Middle frontal gyrus (tissue), 1 donor: ENCODE data around the gene RPS6KA2.

Source experiments
- DNase-seq: peaks from one replicate; pipeline ENCODE4 v3.0.0-alpha.2; 2015; ENCODE audit warnings: low spot score; ENCODE audit errors: extremely low spot score

Gene RPS6KA2

DNA sequence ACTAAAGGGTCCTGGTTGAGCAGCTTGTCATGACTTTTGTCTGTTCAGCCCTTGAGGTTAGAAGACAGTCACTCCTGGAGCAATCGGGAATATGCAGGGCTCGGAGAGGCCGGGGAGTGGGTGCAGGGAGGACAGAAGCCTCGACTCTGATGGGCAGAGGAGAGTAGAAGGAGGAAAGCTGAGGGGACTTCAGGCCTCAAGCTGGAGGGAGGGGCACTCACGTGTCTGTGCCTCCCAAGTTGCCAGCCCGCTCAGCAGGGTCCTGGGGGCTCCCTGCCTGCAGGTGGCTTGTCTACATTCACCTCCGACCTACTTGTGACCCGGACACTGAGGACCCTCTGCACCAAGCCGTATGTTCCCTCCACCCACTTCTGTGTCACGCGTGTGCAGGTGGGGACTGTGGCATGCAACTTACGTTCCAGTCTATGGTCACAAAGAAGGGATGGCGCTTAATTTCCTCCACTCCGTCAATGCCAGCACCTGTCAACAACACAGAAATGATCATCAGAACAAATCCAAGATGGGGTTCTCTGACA is 157.6 kb downstream of the RPS6KA2 start:
- DNase-seq: no peak

DNA sequence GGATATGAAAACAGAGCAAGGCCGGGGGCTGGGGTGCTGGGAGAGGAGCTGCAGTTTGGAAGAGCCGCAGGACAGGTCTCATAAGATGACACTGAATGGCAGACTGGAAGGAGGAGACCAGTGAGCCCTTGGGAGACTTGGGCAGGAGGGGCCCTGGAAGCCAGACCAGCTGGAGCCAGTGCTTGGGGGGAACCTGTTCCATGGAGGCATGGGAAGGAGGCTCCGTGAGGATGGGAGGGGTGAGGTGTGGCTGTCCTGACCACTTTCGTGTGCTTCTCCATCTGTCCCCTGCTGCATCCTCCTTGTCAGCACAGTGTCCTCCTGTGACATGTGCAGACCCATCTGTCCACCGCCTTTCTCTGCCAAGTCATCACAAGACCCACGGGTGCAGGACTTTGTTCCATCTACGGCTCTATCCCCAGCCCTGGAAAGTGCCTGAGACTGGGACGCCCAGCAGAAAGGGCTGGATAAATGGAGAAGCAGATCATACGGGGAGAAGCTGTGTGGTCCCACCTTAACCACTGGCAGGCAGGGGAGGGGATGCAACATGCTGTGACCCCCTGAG is 159.5 kb downstream of the RPS6KA2 start:
- no peak for DNase-seq

DNA sequence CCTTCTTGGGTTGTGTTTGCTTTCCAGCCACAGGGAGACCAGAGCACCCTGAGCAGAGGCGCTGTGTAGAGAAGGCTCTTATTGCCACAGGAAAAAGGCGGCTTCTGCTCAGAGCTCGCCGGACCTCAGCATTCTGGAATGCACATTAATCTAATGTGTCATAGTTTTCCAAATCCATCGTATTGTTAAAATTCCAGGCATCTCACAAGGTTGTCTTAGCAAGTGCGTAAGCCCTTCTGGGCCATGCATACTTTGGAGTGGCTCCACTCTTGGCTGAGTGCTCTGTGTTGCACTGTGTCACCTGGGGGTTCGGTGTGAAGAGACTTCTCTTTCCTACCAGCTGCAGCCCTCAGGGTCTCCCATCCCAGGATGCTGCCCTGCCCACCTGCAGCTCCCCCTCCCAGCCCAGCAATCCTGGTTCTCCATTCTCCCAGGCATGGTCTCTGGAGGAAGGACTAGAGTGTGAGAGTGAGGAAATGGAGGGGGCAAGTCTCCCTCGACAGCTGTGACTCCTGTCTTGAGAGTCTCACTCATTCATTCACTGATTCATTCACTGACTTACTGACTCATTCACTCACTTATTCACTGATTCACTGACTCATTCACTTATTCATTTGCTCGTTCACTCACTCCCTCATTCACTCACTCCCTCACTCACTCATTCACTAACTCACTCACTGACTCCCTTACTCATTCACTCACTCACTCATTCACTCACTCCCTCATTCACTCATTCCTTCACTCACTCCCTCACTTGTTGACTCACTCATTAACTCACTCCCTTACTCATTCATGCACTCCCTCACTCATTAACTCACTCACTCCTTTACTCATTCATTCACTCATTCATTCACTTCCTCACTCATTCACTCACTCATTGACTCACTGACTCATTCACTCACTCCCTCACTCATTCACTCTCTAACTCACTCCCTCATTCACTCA is 160.6 kb downstream of the RPS6KA2 start:
- no peak for DNase-seq

- no peak for DNase-seq
These were observed 161.4 kb downstream of the RPS6KA2 start for GRCh38 chr6:166465671-166466087.

GRCh38 chr6:166465003-166465399 is 162.1 kb downstream of the RPS6KA2 start:
- no peak for DNase-seq

GRCh38 chr6:166464068-166465002 is 162.7 kb downstream of the RPS6KA2 start:
- no peak for DNase-seq

GRCh38 chr6:166463359-166464067 is 163.5 kb downstream of the RPS6KA2 start:
- DNase-seq: no peak

GRCh38 chr6:166462461-166463135 is 164.5 kb downstream of the RPS6KA2 start:
- DNase-seq: no peak

- DNase-seq: no peak
These were observed 165.1 kb downstream of the RPS6KA2 start for GRCh38 chr6:166461821-166462460.

GRCh38 chr6:166460473-166461437 is 166.3 kb downstream of the RPS6KA2 start:
- no peak for DNase-seq

DNA sequence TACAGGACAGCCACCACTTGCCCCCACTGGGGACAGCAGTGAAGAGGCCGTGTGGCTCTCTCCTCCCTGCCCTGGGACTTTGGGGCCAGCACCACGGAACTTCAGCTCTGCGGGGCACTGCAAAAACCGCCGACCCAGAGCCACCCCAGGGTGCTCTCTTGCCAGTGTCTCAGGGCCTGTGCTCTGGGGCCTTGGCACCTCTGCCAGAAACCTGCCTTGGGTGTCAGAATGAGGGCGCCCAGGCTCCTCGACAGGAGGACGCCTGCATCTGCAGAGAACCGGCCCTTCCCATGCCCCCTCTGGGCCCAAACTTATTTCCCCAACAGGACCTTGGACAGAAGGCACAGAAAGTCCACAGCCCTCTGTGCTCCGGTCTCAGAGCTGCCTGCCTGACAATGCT is 167.1 kb downstream of the RPS6KA2 start:
- DNase-seq: no peak

- DNase-seq: no peak
These were observed 167.8 kb downstream of the RPS6KA2 start for GRCh38 chr6:166459272-166459671.

DNA sequence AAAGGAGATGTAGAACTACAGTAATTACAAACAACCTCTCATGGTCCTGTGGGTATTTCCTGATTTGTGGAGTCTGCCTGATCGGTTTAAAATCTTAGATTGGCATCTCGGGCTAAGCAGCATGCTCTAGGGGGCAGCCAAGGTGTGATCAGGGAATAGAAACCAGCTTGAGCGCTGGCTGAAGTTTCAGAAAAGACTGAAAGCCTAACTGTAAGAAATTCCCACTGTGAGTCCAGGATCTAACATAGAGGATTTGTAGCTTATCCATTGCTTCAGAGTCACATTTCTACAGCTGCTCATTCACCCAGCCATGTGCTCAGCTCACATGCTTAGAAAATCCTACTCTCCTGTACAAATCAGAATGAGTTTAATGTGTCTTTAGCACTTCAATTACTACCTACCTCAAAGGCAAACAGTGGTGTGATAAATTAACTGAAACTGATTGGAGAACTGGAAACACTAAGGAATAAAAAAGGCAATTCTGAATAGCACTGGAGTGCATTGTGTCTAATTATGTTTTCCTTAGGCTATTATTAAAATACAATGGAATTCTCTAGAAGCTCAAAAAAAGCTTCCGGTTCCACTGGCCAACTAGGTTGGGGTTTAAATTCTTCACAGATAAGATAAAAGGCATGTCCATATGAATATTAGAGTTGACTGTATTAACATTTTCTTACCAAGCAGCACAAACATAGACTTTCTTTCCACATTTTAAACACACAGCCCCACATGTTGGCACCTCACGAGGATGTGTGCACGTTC is 170.5 kb downstream of the RPS6KA2 start:
- DNase-seq: no peak

DNA sequence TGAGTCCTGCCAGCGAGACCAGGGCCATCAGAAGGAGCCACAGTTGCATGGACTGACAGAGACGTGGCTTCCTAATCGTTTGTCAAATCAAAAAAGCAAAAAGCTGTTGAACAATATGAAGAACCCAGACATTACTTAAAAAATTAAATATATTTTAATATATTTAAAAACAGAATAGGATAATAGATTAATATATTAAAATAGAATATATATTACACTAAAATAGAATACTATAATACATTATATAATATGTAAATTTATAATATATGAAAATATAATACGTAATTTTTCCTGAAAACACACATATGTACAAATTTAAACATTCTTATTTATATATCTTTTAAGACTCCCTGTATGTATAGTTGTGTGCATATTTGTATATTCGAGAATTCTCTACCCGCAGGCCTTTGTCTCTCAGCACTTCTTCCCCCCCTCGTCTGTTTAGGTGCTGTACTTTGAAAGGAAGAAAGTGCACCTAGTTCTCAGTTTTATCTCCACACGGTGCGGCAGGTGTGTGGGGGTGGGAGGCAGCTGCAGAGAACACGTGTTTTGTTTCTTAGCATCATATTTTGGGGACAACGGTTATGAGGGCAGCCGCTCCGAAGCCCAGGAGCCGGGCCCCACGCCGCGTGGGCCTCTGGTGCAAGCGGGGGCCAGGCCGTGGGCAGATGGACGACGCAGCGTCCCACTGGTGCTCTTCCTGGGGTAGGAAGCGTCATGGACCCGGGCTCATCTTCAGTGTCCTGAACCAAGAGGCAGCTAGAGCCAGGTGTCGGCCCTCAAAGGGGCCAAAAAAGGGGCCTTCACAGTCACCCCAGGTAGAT is 172.1 kb downstream of the RPS6KA2 start:
- DNase-seq: no peak

DNA sequence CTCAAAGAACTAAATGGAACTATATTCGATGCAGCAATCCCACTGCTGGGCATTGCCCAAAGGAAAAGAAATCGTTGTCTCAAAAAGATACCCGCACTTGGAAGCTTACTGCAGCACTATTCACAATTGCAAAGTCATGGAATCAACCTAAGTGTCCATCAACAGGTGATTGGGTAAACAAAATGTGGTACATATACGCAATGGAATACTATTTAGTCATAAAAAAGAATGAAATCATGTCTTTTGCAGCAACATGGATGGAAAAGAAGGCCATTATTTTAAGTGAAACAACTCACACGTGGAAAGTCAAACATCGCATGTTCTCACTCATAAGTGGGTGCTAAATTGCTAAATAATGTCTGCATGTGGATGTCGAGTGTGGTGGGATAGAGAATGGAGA is 173.4 kb downstream of the RPS6KA2 start:
- DNase-seq: no peak

DNA sequence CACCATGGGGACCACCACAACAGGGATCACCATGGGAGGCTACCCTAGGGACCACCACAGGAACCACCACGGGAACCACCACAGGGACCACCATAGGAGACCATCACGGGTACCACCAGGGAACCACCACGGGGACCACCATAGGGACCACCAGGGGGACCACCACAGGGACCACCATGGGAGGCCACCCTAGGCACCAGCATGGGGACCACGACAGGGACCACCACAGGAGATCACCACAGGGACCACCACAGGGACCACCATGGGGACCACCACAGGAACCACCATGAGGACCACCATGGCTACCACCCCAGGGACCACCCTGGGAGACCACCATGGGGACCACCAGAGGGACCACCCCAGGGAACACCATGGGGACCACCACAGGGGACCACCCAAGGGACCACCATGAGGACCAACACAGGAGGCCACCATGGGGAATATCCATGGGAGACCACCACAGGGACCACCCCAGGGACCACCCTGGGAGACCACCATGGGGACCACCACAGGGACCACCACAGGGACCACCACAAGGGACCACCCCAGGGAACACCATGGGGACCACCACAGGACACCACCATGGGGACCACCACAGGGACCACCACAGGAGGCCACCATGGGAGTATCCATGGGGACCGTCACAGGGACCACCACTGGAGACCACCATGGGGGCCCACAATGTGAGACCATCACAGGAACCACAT is 176.7 kb downstream of the RPS6KA2 start:
- DNase-seq: no peak
